Tongue (tissue), 2 donors: Measurements from ENCODE around the gene NMUR1. TPM values are rescaled to one million over a fixed set of nuclear protein-coding genes. Genes with fewer than 3 reads are reported as not detected.
A peak's percentile ranks its signal among the peaks of the same experiment; 100 is the strongest.
"Not testable (repeated sequence)": the region's sequence is repeated elsewhere in the genome, so short reads cannot be mapped to it uniquely, and the experiment has no call there.

ENCODE experiments used
- DNase-seq: peaks from one replicate; pipeline ENCODE4 v3.0.0-alpha.2; 2015
- total RNA-seq: library from RNA; depleted of rRNA; stranded (reverse); fragments of >200 nt; gene quantifications from one replicate; pipeline ENCODE4 v1.2.3, GENCODE V29; 2014

Gene NMUR1, protein sequence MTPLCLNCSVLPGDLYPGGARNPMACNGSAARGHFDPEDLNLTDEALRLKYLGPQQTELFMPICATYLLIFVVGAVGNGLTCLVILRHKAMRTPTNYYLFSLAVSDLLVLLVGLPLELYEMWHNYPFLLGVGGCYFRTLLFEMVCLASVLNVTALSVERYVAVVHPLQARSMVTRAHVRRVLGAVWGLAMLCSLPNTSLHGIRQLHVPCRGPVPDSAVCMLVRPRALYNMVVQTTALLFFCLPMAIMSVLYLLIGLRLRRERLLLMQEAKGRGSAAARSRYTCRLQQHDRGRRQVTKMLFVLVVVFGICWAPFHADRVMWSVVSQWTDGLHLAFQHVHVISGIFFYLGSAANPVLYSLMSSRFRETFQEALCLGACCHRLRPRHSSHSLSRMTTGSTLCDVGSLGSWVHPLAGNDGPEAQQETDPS
- total RNA-seq: 0.41 TPM

DNA sequence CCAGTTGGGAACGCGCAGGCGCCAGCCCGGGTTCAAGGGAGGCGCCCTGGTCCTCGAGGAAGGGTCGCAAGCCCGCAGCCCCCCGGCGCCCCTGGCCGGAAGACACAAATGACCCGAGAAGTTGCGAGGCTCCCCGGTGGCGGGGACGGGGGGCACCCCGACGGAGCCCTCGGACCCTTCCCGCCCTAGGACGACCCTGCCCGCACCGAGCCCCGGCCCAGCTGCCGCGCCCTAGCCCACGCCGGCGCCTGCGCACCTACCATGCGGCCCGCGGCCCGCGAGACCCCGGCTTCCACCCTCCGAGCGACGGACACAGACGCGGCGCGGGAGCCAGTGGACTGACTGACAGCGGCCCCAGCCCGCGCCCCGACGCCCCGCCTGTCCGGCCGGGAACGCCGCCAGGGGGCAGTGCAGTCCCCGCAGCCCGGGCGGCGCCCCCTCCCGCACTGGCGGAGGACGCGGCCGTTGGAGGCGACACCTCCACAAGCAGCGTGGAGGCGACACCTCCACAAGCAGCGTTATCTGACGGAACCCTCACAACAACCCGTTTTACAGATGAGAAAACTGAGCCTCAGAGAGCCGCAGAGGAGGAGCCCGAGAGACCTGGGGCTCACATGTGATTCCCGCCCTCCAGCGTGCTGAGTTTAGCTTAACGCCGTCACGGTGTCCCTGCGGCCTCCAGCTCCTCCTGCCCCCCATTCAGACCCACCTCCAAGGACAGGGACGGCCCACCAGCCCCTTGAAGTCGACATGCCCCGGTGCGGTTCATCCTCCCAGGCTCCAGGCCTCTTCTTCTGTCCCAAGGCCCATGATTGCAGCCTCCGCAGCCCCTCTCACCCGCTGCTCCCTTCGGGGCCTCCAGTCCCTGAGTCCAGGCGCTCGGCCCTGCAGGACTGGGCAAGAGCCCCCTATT is at the start of gene NMUR1:
Gene NMUR1 (minus strand): TSS at position 347 of the 913 bp plus-strand sequence. CDS start 84 bp downstream, at position 263.
- DNase-seq: peak; percentile 67

DNA sequence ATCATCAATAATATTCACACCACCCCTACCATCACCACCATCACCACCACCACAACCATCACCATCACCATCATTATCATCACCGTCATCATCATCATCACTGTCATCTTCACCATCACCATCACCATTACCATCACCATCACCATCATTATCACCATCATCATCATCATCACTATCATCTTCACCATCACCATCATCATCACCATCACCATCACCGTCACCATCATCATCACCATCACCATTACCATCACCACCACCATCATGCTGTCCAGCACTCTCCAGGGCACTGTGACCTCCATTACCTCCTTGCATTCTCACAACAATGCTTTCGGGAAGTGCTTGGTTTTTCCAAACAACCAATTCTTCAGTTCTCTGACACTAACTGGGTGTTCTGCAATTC is 49.3 kb upstream of the NMUR1 start:
- DNase-seq: no peak

DNA sequence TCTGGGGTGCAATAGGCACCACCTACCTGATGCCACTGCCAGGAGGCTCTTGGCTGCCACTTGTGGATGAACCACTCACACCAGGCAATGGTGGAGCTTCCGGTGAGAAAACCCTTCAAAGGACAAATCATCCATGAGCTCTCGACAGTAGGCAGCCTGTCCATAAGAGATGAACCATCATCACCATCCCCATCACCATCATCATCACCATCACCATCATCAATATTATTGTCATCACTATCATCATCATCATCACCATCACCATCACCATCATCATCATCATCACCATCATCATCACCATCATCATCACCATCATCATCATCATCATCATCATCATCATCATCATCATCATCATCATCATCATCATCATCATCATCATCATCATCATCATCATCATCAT is 48.4 kb upstream of the NMUR1 start:
- DNase-seq: not testable (repeated sequence)

DNA sequence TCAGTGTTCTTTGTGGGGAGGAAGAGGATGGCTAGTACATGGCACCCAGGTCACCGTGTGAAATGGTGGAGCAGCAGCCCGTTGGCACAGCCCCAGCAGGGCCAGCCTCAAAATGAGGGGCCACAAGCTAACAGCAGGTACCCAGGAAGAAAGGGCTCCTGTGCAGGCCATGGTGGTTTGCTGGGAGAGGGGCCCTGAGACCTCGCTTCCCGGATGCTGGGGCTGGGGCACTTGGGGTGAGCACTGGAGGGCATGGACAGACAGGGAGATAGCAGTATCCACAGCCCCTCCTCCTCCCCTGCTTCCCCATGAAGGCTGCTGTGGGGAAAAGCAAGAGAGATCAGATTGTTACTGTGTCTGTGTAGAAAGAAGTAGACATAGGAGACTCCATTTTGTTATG is 46.2 kb upstream of the NMUR1 start:
- no peak for DNase-seq

DNA sequence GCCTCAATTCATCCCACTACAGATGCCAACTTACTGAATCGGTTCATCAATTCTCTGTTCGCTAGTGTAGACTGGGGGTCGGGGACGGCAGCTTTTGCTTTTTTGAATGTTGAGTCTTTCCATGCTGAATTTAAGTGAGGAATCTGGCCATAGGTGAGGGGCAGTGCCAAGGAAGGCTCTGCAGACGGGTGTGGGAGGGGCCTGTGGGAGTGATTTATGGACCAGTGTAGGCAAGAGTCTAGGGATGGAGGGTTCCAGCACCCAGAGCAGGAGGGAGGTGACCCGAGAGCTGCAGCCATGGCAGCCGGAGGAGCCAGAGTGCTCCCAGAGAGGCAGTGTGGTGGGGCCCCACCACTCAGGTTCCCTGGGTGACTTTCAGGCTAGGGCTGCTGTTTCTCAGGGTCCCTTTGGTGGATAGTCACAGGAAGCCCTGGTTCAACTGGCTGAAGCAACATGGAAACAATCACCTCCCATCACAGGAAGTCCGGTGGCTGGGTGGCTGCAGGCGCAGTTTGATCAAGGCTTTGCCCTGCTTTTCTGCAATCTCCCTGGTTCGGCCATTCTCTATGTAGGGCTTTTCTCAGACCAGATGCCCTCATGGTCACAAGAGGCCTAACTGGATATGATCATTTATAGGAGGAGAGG is 45.5 kb upstream of the NMUR1 start:
- no peak for DNase-seq

DNA sequence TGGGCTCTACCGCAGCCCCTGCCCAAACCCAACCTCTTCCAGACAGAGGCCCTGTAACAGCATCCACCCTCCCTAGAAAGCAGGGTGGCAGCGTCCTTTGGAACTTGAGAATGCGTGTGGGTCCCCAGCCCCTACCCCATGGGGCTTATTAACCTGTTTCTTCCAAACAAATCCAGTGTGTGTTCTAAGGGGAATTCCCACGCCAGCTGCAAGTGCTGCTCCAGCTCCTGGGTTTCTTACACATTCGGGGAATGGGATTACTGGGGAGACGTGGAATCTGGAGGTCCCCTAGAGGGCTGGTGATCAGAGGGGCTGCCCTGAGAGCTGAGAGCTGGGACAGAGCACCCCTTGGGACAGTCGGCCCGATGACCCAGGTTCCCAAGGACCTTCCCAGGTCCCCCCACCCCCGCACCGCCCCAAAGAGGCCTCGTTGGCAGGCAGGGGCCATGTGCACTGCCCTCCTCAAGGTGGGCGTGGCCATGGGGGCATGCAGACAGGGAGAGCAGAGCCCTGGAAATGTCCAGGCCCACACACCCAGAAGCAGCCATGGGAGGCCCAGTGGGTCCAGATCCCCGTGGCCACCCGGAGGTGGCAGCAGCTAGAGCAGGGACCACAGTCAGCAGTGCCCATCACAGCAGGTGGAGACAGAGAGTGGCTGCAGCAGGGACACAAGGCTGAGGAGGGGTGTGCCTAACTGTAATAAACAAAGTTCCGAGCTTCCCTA is 43.6 kb upstream of the NMUR1 start:
- no peak for DNase-seq

DNA sequence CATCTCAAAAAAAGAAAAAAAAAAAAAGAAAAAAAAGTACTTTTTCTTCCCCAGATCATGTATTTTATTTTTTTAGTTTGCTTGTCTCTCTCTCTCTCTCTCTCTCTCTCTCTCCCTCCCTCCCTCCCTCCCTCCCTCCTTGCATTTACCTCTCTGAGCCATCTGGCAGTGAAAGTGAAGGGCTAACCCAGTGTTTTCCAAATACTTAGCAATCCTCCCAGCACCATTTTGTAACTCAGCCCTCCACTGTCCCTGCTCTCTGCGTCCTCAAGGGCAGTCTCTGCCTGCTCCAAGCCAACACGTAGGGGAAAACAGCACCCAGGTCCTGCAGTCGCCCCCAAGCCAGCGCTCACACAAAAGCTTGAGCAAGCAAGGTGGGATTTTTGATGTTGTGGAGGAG is 42.9 kb upstream of the NMUR1 start:
- DNase-seq: no peak

DNA sequence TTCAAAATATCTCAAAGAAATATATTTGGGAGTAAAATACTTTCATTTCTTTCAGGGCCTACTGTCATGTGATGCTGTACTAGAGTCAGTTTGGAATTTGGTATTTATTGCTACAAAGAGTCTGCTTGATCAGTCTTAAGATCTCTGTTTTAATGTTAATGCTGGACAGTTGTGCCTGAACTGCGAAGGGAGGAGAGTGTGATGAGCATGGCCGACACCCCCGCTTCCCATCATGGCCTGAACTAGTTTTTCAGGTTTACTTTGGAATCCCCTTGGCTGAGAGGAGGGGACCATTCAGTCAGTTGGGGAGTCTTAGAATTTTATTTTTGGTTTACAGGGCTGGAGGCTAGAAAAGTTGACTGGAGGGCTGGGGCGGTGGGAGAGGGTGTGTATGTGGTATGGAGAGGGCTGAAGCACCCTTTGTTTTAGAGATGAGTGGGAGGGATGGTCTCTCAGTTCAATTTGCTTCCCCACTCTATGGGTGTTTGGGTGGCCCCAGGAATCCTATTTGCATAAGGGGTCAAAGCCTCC is 41.5 kb upstream of the NMUR1 start:
- no peak for DNase-seq

DNA sequence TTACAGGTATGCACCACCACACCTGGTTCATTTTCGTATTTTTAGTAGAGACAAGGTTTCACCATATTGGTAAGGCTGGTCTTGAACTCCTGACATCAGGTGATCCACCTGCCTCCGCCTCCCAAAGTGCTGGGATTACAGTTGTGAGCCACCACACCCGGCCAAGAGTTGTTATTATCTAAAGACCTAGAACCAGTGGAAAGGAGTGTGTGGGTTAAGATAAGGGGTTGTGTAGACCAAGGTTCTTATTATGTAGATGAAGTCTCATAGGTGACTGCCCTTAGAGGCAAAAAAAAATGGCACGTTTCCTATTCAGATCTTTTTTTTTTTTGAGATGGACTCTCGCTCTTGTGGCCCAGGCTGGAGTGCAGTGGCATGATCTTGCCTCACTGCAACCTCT is 40.7 kb upstream of the NMUR1 start:
- DNase-seq: not testable (repeated sequence)

DNA sequence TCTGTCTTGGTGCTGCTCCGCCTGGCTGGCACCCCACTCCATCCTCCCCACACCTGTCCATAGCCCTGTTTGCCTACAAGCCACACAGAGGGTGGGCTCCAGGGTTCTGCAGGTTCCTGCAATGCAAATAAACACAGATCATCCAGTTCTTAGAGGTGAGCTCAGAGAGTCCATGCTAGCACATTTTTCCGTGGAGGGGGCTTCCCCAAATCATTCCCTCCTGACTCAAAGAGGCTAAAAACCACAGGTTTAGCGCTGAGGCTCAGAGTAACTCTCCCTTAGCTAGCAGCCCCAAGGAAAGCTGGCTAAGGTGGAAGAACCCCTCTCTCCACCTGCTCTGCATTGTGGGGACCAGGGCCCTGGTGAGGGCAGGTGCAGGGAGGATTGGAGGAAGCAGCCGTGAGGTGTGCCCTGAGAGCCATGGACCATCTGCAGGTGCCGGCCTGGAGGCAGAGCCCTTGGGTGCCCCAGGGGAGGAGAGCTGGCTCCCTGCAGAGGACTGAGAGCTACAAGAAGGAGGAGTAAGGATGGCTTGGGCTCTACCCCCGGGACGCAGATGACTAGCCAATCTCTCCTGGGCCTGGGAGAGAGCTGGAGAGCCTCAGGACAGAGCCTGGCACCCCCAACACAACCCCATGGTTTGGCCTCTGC is 38.7 kb upstream of the NMUR1 start:
- no peak for DNase-seq

DNA sequence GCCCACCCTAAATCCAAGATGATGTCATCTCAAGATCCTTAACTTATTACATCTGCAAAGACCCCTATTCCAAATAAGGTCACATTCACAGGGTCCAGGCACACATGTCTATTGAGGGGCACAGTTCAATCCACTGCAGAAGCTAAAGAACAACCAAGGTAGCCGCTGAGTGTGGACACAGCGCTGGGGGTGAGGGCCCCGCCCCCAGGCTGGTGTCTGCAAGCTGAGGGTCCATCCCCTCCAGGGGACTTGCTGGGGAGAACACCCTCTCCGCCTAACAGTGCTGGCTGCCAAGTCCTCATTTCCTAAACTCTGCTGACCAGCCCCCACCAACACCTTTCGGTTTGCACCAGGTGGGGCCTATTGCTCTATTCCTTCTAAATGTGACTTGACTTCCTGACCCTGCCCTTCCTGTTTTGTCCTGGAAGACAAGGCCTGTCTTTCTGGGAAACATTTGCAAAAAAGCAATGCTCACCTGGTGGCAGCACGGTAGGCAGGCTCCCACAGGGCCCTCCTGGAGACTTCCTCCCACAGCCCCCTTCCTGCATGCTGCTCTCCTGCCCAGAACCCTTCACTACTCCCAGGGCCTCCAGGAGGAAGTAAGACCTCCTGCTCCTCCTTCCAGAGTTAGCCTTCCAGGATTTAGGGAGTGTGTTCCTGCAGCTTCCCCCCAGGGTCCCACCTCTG is 38.0 kb upstream of the NMUR1 start:
- no peak for DNase-seq

DNA sequence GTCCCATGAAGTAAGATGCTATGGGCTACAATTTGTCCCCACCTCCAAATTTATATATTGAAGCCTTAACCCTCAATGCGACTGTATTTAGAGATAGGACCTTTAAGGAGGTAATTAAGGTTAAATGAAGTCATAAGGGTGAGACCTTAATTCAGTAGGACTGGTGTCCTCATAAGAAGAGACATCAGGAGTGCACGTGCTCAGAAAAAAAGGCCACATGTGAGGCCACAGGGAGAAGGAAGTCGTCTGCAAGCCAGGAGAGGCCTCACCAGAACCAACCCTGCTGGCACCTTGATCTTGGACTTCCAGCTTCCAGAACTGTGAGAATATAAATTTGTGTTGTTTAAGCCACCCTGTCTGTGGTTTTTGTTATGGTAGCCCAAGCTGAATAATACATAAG is 36.9 kb upstream of the NMUR1 start:
- no peak for DNase-seq

DNA sequence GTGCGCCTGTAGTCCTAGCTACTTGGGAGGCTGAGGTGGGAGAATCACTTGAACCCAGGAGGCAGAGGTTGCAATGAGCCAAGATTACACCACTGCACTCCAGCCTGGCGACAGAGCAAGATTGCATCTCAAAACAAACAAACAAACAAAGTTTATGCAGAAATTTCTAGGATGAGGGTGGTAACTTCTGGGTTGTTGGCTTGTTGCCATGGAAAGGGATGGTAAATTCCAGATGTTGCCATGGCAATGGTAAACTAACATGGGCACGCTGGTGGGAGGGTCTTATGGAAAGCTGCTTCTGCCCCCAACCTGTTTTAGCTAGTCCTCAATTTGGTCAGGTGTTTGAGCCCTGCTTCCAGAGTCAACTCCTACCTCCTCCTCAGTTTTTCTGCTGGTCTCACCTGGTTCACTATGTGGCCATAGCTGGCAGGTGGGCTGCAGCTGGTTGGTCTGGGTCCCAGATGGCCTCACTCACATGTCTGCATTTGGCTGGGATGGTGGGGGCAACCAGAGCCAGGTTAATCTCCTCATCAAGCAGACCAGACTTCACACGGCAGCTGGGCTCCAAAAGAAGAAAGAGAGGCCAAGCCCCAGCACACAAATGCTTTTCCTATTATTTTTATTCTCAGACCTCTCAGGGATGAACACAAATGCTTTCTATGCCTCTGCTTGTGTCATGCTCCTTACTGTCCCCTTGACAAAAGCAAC is 35.8 kb upstream of the NMUR1 start:
- no peak for DNase-seq

DNA sequence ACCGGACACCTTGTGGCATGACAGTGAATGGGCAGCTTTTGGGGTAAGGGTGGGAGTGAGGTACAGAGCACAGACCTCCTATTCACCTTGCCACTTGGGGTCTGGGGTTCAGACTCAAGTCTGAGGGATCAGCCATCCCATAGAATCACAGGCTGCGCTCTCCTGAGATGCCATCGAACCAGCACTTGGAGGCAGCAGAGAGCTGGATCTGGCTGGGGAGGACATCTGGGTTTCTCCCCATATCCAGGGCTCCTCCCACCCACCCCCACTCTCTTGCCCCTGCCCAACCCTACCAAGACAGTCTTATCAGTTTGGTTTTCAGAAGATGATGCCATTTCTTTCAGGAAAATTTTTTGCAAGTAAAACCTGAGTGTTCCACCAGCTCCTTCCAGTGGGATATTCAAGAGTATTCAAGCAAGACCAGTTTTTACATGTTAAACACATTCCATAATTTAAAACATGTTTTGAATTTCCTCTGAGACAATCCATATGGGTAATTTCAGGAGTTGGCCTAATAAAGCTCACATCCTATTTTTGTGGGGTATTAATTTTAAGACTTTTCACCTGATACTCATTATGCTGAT is 33.2 kb upstream of the NMUR1 start:
- peak; percentile 72 for DNase-seq

DNA sequence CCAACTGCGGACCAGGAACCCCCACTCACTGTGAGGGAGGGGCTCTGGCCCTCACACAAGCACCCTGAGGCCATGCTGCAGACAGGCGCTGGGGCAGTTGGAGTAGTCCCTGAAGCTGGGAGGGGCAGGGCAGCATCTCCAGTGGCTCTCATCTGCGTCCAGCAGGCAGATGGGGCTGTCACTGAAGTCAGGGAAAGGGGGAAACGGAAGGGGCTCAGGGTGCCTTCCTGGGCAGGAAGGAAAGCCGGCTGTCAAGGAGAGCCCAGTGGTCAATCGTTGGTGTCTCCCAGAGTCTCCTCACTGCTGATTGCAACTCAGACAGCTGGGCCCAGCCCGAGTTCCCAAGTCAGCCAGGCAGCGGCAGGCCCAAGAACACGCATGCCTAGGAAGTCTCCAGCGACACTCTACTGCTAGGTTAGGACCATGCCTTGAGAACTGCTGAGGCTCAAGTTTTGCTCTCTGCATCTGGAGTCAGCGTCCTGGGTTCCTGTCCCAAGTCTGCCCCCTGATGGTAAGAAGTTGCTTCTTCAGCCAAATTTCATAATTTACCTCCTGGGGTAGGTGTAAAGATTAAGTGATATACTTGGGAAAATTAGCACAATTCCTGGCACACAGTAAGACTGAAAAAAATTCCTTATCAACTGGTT is 27.4 kb upstream of the NMUR1 start:
- DNase-seq: peak; percentile 90

DNA sequence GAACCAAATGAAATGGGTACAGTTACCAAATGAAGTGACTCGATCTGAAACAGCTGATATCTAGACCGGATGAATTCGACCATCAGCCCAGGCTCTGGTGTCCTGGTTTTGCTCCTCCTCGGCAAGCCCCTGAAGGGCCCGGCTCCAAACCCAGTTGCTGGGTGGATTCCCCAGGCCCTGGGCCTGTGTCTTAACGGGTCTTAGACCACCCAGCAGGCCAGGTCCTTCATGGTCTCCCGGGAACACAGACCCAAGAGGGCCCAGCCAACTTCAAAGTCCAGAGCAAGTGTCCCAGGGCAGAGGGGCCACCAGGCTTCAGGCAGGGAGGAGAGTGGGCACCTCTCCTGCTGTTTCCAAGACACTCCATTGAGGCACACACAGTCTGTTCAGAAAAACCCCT is 26.7 kb upstream of the NMUR1 start:
- no peak for DNase-seq

DNA sequence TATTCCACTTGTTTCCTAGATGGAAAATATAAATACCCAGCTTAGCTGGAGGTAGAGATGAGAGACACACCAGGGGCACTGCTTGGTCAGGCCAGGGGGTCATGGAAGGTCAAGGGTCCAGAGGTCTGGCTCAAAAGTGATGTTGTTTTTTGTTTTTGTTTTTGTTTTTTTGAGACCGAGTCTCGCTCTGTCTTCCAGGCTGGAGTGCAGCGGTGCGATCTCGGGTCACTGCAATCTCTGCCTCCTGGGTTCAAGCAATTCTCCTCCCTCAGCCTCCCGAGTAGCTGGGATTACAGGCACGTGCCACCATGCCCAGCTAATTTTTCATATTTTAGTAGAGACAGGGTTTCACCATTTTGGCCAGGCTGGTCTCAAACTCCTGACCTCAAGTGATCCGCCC is 26.3 kb upstream of the NMUR1 start:
- not testable (repeated sequence) for DNase-seq

DNA sequence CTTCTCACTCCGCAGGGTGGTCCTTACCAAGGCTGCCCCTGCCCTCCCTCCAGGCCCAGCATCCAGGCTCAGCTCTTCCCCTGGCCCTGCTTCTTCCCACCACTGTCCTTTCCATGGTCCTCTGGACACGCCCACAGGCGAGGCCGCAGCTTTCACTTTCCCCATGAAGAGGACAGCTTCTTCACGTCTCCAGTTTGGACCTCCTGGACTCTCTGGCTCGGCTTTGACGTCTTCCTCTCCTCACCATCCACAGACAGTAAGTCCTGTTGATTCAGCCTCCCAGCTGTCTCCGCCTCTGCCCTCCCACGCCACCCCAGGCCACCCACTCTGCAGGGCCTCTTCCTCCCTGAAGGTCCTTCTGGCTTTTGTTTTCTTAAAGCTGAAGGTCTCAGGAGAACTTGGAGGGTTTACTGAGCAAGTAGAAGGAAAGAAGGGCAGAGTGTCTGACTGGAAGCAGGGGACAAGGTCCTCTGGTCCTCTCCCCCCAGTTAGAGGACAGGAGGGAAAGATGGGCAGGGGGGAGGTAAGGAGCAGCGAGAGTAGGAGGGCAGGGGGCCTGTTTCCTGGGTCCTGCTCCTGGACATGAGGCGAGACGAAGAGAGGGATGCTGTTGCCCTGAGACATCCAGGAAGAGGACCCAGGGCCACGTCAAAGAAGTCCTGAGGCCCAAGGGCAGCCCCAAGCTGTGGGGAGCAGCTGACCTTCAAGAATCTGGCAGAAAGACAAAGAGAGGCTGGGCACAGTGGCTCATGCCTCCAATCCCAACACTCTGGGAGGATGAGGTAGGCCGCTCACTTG is 24.7 kb upstream of the NMUR1 start:
- no peak for DNase-seq
